Tibial nerve (tissue), 3 donors: ENCODE data around the gene CORIN.

Experiments used
- POLR2A ChIP-seq, 2 donors: fragments of 450-650 bp; IDR thresholded peaks; one replicate each; pipeline ENCODE4 v1.6.1; 2017; ENCODE audit warnings: antibody characterized with exemption in 2 of 2, mild to moderate bottlenecking in 2 of 2, moderate library complexity in 2 of 2
- TF ChIP-seq, protein P1 (sequence below), 5 experiments: fragments of 200-600 bp in 3 of 5; fragments of 450-650 bp in 2 of 5; sonication (generic) in 3 of 5; IDR thresholded peaks; one replicate each; pipeline ENCODE4 v1.5.1; 2016 to 2019; ENCODE audit warnings: antibody characterized with exemption in 5 of 5, mild to moderate bottlenecking in 3 of 5, moderate library complexity in 2 of 5

DNA sequence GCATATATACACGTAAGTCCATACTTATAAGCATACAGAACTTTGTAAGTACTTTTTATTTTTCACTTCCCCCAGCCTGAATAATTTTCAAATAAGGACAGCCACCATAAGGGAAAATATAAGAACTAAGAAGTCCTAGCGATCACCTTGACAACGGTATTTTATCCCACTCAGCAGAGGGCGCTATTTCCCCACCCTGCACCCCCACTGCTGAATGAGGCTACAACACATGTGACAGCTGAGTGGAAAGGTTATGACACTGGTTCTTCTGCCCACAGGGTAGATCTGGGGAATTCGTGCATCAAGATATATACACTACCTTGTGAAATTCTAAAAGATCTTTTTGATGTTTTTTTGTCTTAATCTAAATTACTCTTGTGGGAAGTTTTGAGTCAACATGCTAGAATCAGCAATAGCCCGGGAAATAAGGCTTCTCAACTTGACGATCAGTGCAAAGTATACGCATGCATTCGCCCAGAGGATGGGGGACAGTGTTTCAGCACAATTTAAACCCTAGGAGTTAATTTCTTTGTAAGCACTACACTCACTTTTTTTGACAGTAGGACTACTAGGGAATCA, 151.5 kb downstream of the CORIN start:
- TF ChIP-seq, protein P1, sequence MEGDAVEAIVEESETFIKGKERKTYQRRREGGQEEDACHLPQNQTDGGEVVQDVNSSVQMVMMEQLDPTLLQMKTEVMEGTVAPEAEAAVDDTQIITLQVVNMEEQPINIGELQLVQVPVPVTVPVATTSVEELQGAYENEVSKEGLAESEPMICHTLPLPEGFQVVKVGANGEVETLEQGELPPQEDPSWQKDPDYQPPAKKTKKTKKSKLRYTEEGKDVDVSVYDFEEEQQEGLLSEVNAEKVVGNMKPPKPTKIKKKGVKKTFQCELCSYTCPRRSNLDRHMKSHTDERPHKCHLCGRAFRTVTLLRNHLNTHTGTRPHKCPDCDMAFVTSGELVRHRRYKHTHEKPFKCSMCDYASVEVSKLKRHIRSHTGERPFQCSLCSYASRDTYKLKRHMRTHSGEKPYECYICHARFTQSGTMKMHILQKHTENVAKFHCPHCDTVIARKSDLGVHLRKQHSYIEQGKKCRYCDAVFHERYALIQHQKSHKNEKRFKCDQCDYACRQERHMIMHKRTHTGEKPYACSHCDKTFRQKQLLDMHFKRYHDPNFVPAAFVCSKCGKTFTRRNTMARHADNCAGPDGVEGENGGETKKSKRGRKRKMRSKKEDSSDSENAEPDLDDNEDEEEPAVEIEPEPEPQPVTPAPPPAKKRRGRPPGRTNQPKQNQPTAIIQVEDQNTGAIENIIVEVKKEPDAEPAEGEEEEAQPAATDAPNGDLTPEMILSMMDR (IDR thresholded peaks at IDR 0.05), result peak; percentile 21 to 43 (median 35)
- TF ChIP-seq POLR2A (IDR thresholded peaks at IDR 0.05), result no peak
